Activated naive CD8-positive, alpha-beta T cell treated with anti-CD3 and anti-CD28 coated beads, Interleukin-2, amount 50 U/mL, for 24 hours (primary cell): ENCODE results near the gene C20orf173.
A peak's percentile ranks its signal among the peaks of the same experiment; 100 is the strongest.
"Not testable (repeated sequence)": the region's sequence is repeated elsewhere in the genome, so short reads cannot be mapped to it uniquely, and the experiment has no call there.

Source experiments
- ATAC-seq: fragments of 150-1000 bp; cut with Tn5 transposase; one replicate; pipeline ENCODE4 v1.10.0; 2021
- DNase-seq: peaks from one replicate; pipeline ENCODE4 v3.0.0; 2021
- H3K27ac Mint-ChIP-seq: one replicate; pipeline ENCODE4 v1.8.0; 2021; ENCODE audit warnings: mild to moderate bottlenecking, mixed read lengths
- H3K27me3 Mint-ChIP-seq: one replicate; pipeline ENCODE4 v1.8.0; 2021; ENCODE audit warnings: mixed read lengths
- H3K36me3 Mint-ChIP-seq: one replicate; pipeline ENCODE4 v1.8.0; 2021; ENCODE audit warnings: low read depth, mixed read lengths
- H3K4me1 Mint-ChIP-seq: one replicate; pipeline ENCODE4 v1.8.0; 2021; ENCODE audit warnings: mixed read lengths
- H3K4me3 Mint-ChIP-seq: one replicate; pipeline ENCODE4 v1.8.0; 2021; ENCODE audit warnings: mild to moderate bottlenecking, moderate library complexity, mixed read lengths
- H3K9me3 Mint-ChIP-seq: one replicate; pipeline ENCODE4 v1.8.0; 2021; ENCODE audit warnings: mixed read lengths

Gene C20orf173

DNA sequence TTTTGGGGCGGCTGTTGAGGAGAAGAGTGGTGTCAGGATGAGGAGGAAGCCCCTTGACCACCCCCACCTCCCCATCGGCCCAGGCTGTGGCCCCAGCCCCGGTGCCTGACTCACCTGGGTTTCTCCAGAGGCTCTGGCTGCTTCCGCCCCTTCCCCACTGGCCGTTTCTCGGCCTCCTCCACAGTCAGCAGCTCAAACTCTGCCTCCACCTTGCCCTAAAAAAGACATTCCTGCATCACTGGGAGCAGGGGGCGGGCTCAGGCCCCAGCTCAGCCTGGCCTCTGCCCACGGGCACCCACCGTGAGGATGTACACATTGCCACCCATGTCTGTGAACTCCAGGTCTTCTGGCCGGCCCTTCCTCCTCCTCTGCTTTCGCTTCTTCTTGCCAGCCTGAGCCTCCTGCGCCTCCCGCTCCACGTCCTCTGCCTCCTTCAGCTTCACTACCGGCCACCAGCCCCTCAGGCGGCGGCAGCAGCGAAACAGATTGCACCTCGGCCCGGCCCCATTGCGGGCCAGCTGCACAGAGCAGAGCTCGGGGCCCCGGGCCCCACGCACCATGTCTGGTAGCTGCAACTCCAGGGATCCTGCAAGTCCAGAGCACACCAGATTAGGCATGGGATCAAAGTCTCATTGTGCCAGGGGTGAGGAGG lies 29.7 kb upstream of the C20orf173 start:
- Mint-ChIP-seq H3K27me3 (no peaks in the 10 kb centered on the region), H3K36me3 (peaks cover 11% of the 10 kb centered on the region), H3K9me3 (no peaks in the 10 kb centered on the region), H3K4me3 (no peak overlapping the region), H3K4me1 (no peaks in the 10 kb centered on the region), H3K27ac (no peak overlapping the region)
- DNase-seq (no peak), ATAC-seq (no peak)

DNA sequence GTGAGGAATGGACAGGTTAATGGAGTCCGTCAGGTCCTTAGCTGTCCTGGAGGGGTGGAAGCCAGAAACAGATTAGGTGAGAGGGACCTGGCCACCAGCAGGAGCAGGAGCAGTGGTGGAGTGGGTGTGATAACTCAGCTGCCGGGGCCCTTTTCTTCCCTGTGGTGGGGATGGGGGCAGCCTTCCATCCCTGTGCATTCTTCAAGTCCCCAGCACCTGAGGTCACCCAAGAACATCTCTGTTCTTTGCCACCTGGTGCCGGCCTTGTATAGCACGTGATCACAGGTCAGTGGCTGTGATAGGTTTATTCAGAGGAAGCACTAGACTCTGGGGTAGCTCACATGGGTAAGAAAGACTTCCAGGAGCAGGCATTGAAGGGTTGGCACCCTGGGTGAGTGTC lies 29.0 kb upstream of the C20orf173 start:
- no peaks in the 10 kb centered on the region for H3K9me3 Mint-ChIP-seq
- H3K27me3 Mint-ChIP-seq: no peaks in the 10 kb centered on the region
- ATAC-seq (no peak), DNase-seq (no peak)
- H3K4me1 Mint-ChIP-seq: no peaks in the 10 kb centered on the region
- peaks cover 11% of the 10 kb centered on the region for H3K36me3 Mint-ChIP-seq
- H3K4me3 Mint-ChIP-seq: no peak overlapping the region
- H3K27ac Mint-ChIP-seq: no peak overlapping the region

DNA sequence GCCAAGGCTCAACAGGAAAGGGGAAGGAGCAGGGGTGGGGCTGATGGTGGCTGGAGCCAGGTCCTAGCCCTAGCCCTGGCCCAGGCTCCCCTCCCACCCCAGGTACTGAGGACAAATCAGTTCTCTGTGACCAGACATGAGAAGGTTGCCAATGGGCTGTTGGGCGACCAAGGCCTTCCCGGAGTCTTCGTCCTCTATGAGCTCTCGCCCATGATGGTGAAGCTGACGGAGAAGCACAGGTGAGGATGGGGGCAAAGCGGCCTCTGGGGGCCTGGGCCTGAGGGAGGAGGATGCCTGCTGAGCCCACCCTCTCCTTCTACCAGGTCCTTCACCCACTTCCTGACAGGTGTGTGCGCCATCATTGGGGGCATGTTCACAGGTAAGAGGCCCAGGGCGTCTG lies 27.4 kb upstream of the C20orf173 start:
- Mint-ChIP-seq H3K36me3 (peaks cover 11% of the 10 kb centered on the region), H3K4me3 (no peak overlapping the region), H3K27me3 (no peaks in the 10 kb centered on the region), H3K9me3 (no peaks in the 10 kb centered on the region), H3K4me1 (no peaks in the 10 kb centered on the region), H3K27ac (no peak overlapping the region)
- ATAC-seq (no peak), DNase-seq (no peak)

DNA sequence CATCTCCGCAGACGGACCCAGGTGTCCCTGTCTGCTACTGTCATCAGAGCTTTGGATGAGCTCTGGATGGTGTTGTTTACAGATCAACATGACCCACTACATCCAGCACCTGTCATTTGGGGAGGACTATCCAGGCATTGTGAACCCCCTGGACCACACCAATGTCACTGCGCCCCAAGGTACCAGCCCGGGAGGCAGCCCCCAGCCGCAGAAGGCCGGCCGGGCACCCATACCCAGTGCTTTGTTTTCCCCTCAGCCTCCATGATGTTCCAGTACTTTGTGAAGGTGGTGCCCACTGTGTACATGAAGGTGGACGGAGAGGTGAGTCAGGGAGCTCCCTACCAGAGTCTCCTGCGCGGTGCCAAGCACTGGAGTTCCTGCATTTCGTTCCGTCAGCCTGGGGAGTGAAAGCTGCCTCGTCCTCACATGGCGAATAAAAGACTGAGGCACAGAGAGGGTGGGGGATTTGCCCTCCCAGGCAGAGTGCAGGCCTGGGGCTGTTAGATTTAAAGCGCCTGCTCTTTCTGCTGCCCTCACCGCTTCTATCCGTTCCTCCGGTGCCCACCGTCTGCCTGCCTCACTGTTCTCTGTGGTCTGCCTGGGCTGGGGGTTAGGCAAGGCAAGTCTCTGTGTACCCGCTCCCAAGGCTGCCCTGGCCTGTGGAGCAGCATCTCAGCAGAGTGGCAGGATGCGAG lies 26.6 kb upstream of the C20orf173 start:
- DNase-seq (no peak), ATAC-seq (no peak)
- H3K9me3 Mint-ChIP-seq: no peaks in the 10 kb centered on the region

DNA sequence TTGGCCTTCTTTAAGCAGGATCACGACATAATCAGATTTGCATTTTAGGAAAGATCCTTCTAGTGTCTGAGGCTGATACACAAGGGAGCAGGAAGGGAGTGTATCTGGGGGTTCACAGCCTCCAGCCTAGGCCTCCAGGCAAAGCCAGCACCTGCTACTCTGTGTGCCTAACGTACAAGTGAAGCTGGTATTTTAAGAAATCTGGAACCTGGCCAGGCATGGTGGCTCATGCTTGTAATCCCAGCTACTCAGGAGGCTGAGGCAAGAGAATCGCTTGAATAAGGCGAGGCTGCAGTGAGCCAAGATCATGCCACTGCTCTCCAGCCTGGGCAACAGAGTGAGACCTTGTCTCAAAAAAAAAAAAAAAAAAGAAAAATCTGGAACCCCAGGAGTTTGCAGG lies 26.0 kb upstream of the C20orf173 start:
- H3K4me1 Mint-ChIP-seq, H3K27ac Mint-ChIP-seq, ATAC-seq, H3K9me3 Mint-ChIP-seq, H3K27me3 Mint-ChIP-seq, H3K4me3 Mint-ChIP-seq, DNase-seq: not testable (repeated sequence)
- peaks cover 11% of the 10 kb centered on the region for H3K36me3 Mint-ChIP-seq

More for the DNA sequence above, 26.6 kb upstream of the C20orf173 start:
- Mint-ChIP-seq H3K36me3 (peaks cover 11% of the 10 kb centered on the region), H3K4me3 (no peak overlapping the region), H3K4me1 (no peaks in the 10 kb centered on the region), H3K27me3 (no peaks in the 10 kb centered on the region), H3K27ac (no peak overlapping the region)

DNA sequence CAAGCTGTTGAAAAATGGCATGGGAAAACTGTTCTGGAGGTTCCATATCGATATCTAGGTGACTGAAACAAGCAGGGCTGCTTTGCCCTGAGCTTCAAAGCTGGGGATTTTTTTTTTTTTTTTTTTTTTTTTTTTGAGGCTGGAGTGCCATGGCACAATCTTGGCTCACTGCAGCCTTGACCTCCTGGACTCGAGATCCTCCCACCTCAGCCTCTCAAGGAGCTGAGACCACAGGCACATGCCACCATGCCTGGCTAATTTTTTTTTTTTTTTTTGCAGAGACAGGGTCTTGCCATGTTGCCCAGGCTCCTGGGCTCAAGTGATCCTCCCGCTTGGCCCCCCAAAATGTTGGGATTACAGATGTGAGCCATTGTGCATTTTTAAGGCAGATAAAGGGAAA lies 23.5 kb upstream of the C20orf173 start:
- DNase-seq (no peak), ATAC-seq (no peak)
- Mint-ChIP-seq H3K9me3 (no peaks in the 10 kb centered on the region), H3K27ac (no peak overlapping the region), H3K4me3 (no peak overlapping the region), H3K27me3 (no peaks in the 10 kb centered on the region), H3K4me1 (no peaks in the 10 kb centered on the region), H3K36me3 (peaks cover 24% of the 10 kb centered on the region)

DNA sequence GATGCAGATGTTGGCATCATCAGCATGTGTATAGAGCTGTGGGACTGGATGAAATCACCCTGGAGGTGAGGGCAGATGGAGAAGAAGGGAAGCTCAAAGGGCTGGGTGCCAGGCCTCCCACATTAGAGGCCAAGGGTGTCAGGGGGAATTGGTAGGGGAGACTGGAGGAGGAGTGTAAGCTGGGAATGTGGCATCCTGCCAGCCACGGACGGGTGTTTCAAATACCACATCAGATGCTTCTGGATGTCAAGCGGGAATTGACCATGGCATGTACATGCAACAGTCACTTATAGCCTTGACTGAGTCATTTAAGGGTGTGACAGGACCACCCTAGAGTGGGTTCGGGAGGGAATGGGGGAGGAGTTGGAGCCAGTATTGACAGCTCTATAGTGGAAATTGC lies 22.1 kb upstream of the C20orf173 start:
- no peak overlapping the region for H3K4me3 Mint-ChIP-seq
- H3K4me1 Mint-ChIP-seq: no peaks in the 10 kb centered on the region
- peaks cover 22% of the 10 kb centered on the region for H3K36me3 Mint-ChIP-seq
- ATAC-seq (no peak), DNase-seq (no peak)
- no peaks in the 10 kb centered on the region for H3K27me3 Mint-ChIP-seq
- H3K27ac Mint-ChIP-seq: no peak overlapping the region
- H3K9me3 Mint-ChIP-seq: no peaks in the 10 kb centered on the region

DNA sequence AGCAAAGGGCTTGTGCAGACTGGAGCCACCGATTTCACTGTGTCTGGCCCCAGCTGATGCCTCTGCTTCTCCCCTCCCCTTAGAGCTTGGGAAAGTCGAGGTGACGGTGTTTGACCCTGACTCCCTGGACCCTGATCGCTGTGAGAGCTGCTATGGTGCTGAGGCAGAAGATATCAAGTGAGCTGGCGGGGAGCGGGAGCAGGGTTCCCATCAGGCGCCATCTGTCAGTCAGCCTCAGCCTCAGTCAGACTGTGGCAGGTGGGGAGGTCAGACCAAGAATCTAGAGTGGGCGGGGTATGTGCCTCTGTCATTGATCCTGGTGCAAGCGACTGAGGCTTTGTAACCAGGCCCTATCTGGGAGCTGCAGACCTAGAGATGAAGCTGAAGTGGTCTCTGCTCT lies 17.9 kb upstream of the C20orf173 start:
- ATAC-seq: no peak
- H3K27me3 Mint-ChIP-seq: no peaks in the 10 kb centered on the region

DNA sequence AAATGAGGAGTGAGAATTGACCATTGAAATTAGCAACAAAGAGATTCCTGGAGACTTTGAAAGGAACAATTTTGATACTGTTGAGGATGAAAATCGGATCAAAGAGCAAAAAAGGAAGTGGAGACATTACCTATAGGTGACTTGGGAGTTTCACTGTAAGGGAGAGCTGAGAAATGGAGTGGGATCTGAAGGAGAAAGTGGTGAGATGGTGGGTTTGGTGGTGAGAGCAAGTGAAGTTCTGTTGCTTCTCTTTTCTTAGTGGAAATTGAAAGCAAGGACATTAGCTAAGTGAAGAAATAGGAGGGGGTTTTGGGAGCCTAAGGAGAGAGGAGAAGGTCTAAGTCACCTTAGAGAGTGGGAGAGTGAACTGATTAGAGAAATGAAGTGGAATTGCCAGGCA lies 16.7 kb upstream of the C20orf173 start:
- no peak overlapping the region for H3K27ac Mint-ChIP-seq
- DNase-seq: no peak
- H3K36me3 Mint-ChIP-seq: peaks cover 18% of the 10 kb centered on the region
- H3K4me3 Mint-ChIP-seq: no peak overlapping the region
- H3K9me3 Mint-ChIP-seq: no peaks in the 10 kb centered on the region
- H3K4me1 Mint-ChIP-seq: peaks cover 16% of the 10 kb centered on the region
- H3K27me3 Mint-ChIP-seq: no peaks in the 10 kb centered on the region
- ATAC-seq: no peak

More for the DNA sequence above, 17.9 kb upstream of the C20orf173 start:
- H3K36me3 Mint-ChIP-seq: peaks cover 18% of the 10 kb centered on the region
- DNase-seq: no peak
- no peak overlapping the region for H3K4me3 Mint-ChIP-seq
- H3K9me3 Mint-ChIP-seq: no peaks in the 10 kb centered on the region
- peaks cover 9% of the 10 kb centered on the region for H3K4me1 Mint-ChIP-seq
- H3K27ac Mint-ChIP-seq: no peak overlapping the region

DNA sequence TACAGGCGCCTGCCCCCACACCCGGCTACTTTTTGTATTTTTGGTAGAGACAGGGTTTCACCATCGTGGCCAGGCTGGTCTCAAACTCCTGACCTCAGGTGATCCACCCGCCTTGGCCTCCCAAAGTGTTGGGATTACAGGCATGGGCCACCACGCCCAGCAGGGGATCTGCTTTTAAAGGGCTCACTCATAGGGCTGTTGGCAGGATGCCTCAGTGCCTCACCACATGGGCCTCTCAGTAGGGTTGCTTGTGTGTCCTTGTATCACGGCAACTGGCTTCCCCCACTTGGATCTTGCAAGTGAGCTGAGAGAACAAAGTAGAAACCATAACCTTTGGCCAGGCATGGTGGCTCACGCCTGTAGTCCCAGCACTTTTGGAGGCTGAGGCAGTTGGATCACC lies 15.5 kb upstream of the C20orf173 start:
- not testable (repeated sequence) for ATAC-seq, DNase-seq, H3K9me3 Mint-ChIP-seq, H3K27me3 Mint-ChIP-seq, H3K27ac Mint-ChIP-seq, H3K4me3 Mint-ChIP-seq
- Mint-ChIP-seq H3K4me1 (peaks cover 18% of the 10 kb centered on the region), H3K36me3 (peaks cover 17% of the 10 kb centered on the region)

DNA sequence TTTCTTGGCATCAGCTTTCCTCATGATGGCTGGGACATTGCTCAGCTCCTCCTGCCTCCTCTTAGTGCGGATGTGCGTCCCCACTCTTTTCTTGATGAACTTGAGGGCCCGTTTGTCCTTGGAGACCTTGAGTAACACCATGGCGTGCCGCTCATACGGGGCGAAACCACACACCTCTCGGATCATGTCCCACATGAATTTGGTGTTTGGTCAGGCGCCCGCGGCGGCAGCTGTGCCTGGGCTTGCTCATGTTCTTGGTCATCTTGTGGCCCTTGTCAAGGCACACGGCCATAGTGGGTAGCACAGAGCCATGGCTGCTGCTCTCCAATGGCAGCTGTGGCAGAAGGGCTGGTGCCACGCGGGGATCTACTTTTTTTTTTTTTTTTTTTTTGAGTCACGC lies 15.0 kb upstream of the C20orf173 start:
- no peaks in the 10 kb centered on the region for H3K27me3 Mint-ChIP-seq
- H3K4me1 Mint-ChIP-seq: peaks cover 18% of the 10 kb centered on the region
- H3K27ac Mint-ChIP-seq: no peak overlapping the region
- H3K9me3 Mint-ChIP-seq: no peaks in the 10 kb centered on the region
- DNase-seq: no peak
- no peak overlapping the region for H3K4me3 Mint-ChIP-seq
- no peak for ATAC-seq
- H3K36me3 Mint-ChIP-seq: peaks cover 14% of the 10 kb centered on the region

DNA sequence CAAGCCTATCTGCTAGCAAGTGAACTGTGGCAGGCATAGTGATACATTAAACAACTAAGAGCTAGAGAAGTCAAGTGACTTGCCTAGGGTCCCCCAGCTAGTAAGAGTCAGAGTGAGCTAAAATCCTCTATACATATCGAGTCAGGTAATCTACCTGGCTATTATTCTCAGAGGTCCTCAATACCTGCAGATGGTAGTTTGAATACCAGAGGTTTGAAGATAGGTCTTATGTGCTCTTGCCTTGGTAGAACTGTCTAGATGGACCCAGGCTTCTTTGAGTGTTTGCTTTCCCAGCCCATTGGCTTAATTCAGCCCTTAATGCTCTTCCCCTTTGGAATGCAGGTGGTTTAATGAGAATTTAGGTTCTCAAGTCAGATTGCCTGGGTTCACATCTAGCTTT lies 13.5 kb upstream of the C20orf173 start:
- Mint-ChIP-seq H3K27ac (no peak overlapping the region), H3K4me1 (peaks cover 18% of the 10 kb centered on the region), H3K4me3 (peak overlapping the region; percentile 86), H3K27me3 (no peaks in the 10 kb centered on the region), H3K9me3 (no peaks in the 10 kb centered on the region), H3K36me3 (peaks cover 6% of the 10 kb centered on the region)
- DNase-seq (no peak), ATAC-seq (no peak)

DNA sequence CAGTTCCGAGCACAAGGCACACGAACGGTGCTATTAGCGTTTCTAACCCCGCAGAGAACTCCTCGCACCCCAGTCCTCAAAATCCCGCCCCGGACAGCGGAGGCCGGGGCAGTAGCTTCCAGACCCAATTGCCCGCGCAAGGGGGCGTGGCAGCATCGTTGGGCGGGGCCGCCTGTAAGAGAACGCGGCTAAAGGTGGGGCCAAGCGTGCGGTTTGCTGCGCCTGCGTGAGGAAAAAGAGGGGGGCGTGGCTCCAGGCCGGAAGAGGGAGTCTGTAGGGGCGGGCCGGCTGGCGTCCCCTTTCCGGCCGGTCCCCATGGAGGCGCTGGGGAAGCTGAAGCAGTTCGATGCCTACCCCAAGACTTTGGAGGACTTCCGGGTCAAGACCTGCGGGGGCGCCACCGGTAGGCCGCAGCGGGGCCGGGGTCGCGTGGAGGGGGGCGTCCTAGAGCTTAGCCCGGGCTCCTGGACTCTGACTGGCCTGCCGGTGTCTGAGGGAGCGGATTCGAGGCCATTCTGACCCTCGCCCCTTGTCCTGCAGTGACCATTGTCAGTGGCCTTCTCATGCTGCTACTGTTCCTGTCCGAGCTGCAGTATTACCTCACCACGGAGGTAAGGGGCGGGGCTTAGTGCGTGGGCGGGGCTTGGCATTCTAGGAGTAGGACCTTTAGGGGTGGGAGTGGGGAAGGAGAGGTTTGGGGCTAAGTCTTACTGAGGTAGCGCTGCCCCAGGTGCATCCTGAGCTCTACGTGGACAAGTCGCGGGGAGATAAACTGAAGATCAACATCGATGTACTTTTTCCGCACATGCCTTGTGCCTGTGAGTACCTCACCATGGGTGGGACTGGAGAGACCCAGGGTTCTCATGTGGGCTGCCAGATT lies 12.6 kb upstream of the C20orf173 start, which contains the start of gene ERGIC3:
ERGIC3 (plus strand) TSS at position 296 of the 880 bp plus-strand sequence; CDS start at position 316, 20 bp downstream.
- peak; percentile 97 for ATAC-seq
- Mint-ChIP-seq H3K27ac (peak within 1 kb of the TSS; percentile 83), H3K36me3 (peaks cover 6% of the 10 kb centered on the region), H3K4me3 (peak within 1 kb of the TSS; percentile 86), H3K4me1 (peaks cover 18% of the 10 kb centered on the region), H3K9me3 (no peaks in the 10 kb centered on the region), H3K27me3 (no peaks in the 10 kb centered on the region)
- peak; percentile 99 for DNase-seq

DNA sequence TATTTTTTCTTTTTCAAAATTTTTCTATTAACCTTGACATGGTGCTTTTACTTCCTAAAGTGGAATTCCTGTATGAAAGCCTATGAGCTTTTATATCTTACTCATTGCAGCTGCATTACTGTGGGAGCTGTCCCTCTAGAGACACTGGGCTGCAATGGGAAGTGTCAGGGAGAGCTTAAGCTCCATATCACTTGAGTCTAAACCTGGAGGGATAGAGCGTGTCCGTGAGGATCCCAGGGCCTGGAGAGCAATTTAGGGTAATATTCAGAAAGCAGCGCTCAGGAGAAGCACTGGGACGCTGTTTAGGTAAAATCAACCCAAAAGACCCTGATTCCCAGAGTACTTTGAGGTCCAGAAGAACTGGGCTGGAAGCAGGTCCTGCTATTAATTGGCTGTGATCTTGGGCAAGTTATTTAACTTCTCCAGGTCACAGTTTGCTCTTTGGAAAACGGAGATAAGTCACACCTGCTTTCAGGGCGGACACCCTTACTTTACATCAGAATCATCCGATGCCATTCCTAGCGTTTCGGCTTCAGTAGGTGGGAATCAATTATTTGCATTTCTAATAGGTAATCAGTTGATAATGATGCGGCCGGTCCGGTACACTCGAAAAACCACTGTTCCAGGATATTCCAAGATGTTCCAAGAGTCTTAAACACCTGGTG lies 11.8 kb upstream of the C20orf173 start:
- DNase-seq (no peak), ATAC-seq (no peak)
- Mint-ChIP-seq H3K36me3 (peaks cover 6% of the 10 kb centered on the region), H3K4me3 (peak overlapping the region; percentile 86), H3K27me3 (no peaks in the 10 kb centered on the region), H3K9me3 (no peaks in the 10 kb centered on the region), H3K27ac (peak overlapping the region; percentile 83), H3K4me1 (peaks cover 18% of the 10 kb centered on the region)
